Esophagus squamous epithelium (tissue), 4 donors: ENCODE results near the gene CREM.

Experiments
- CTCF ChIP-seq, 6 experiments: fragments of 450-650 bp in 4 of 6; fragments of 200-600 bp in 2 of 6; sonication (generic) in 2 of 6; IDR thresholded peaks; one replicate each; pipeline ENCODE4 v1.5.1; 2016 to 2019; ENCODE audit warnings: antibody characterized with exemption in 6 of 6, mild to moderate bottlenecking in 4 of 6, moderate library complexity in 4 of 6
- POLR2A ChIP-seq, 4 donors: fragments of 450-650 bp; IDR thresholded peaks; one replicate each; pipeline ENCODE4 v1.6.1; 2017; ENCODE audit warnings: antibody characterized with exemption in 4 of 4, mild to moderate bottlenecking in 4 of 4, moderate library complexity in 3 of 4

DNA sequence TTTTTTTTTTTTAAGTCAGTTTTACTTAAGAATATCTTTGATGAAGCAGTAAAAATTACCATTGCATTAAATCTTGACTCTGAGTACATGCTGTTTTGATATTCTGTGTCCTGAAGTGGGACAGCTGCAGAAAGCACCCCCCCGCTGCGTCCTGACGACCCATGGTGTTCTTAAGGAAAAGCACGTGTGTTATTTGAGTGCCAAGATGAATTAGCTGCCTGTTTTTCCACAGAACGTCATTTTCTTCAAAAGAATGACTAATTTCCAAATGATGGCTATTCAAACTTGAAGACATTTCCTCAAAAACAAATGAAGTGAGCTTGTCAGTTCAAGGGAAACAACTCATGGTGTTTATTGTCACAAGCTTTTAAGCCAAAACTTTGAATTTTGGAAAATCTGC, 45.9 kb downstream of the CREM start:
- no peak for TF ChIP-seq POLR2A (IDR thresholded peaks at IDR 0.05)
- no peak for TF ChIP-seq CTCF (IDR thresholded peaks at IDR 0.05)
